Measurements from ENCODE around the gene PRMT2. TPM values are rescaled to one million over a fixed set of nuclear protein-coding genes. Genes with fewer than 3 reads are reported as not detected.

Gene PRMT2
- total and polyA plus RNA-seq, 2 donors from 2014 or later = 82.6 to 100 TPM

GRCh38 chr21:46605767-46606426 is 29.6 kb upstream of the PRMT2 start:
- H3K4me1 ChIP-seq (ENCODE audit: control insufficient read depth in 2 of 3, insufficient read depth in 2 of 3, low read depth in 1 of 3, low read length in 3 of 3) = no peaks in the 10 kb centered on the region
- intact Hi-C loops (cut with DNase I) = no loop called here
- no peaks in the 10 kb centered on the region for H3K36me3 ChIP-seq (ENCODE audit: control insufficient read depth in 2 of 3, insufficient read depth in 3 of 3, low read length in 3 of 3)
- no peak overlapping the region for H3K9ac ChIP-seq (ENCODE audit: low read length in 3 of 3)
- FAIRE-seq (no peak), DNase-seq (peak in 1 of 5 donors; percentile 78)
- H3K9me3 ChIP-seq (ENCODE audit: control insufficient read depth in 2 of 3, insufficient read depth in 1 of 3, low read length in 3 of 3) = peaks cover 0 to 6% (median 0%) of the 10 kb centered on the region in 3 donors
- no peak for TF ChIP-seq CTCF (IDR thresholded peaks at IDR 0.05; ENCODE audit: borderline replicate concordance, extremely low read depth, insufficient read depth)
- no peak overlapping the region for H3K27ac ChIP-seq (ENCODE audit: low read depth in 2 of 2, low read length in 2 of 2)
- no peak overlapping the region for H3K4me3 ChIP-seq (ENCODE audit: low read length in 3 of 3)
- no peaks in the 10 kb centered on the region for H3K27me3 ChIP-seq (ENCODE audit: control insufficient read depth, insufficient read depth, low read length)

- no peak overlapping the region for H3K4me3 ChIP-seq (ENCODE audit: low read length in 3 of 3)
- intact Hi-C loops (cut with DNase I) = no loop called here
- peaks cover 0 to 6% (median 0%) of the 10 kb centered on the region in 3 donors for H3K9me3 ChIP-seq (ENCODE audit: control insufficient read depth in 2 of 3, insufficient read depth in 1 of 3, low read length in 3 of 3)
- DNase-seq = peak in 1 of 5 donors; percentile 71
- no peaks in the 10 kb centered on the region for H3K36me3 ChIP-seq (ENCODE audit: control insufficient read depth in 2 of 3, insufficient read depth in 3 of 3, low read length in 3 of 3)
- H3K4me1 ChIP-seq (ENCODE audit: control insufficient read depth in 2 of 3, insufficient read depth in 2 of 3, low read depth in 1 of 3, low read length in 3 of 3) = no peaks in the 10 kb centered on the region
- no peaks in the 10 kb centered on the region for H3K27me3 ChIP-seq (ENCODE audit: control insufficient read depth, insufficient read depth, low read length)
- H3K9ac ChIP-seq (ENCODE audit: low read length in 3 of 3) = no peak overlapping the region
- FAIRE-seq = no peak
- no peak overlapping the region for H3K27ac ChIP-seq (ENCODE audit: low read depth in 2 of 2, low read length in 2 of 2)
- TF ChIP-seq CTCF (IDR thresholded peaks at IDR 0.05; ENCODE audit: borderline replicate concordance, extremely low read depth, insufficient read depth) = no peak
Observed at GRCh38 chr21:46606427-46606813, 29.1 kb upstream of the PRMT2 start.

- no peak overlapping the region for H3K4me3 ChIP-seq (ENCODE audit: low read length in 3 of 3)
- no peak for DNase-seq
- peaks cover 0 to 6% (median 0%) of the 10 kb centered on the region in 3 donors for H3K9me3 ChIP-seq (ENCODE audit: control insufficient read depth in 2 of 3, insufficient read depth in 1 of 3, low read length in 3 of 3)
- no peaks in the 10 kb centered on the region for H3K4me1 ChIP-seq (ENCODE audit: control insufficient read depth in 2 of 3, insufficient read depth in 2 of 3, low read depth in 1 of 3, low read length in 3 of 3)
- intact Hi-C loops (cut with DNase I) = no loop called here
- H3K27ac ChIP-seq (ENCODE audit: low read depth in 2 of 2, low read length in 2 of 2) = no peak overlapping the region
- H3K36me3 ChIP-seq (ENCODE audit: control insufficient read depth in 2 of 3, insufficient read depth in 3 of 3, low read length in 3 of 3) = no peaks in the 10 kb centered on the region
- no peak for TF ChIP-seq CTCF (IDR thresholded peaks at IDR 0.05; ENCODE audit: borderline replicate concordance, extremely low read depth, insufficient read depth)
- no peak for FAIRE-seq
- no peak overlapping the region for H3K9ac ChIP-seq (ENCODE audit: low read length in 3 of 3)
- no peaks in the 10 kb centered on the region for H3K27me3 ChIP-seq (ENCODE audit: control insufficient read depth, insufficient read depth, low read length)
Observed at GRCh38 chr21:46607636-46608035, 27.8 kb upstream of the PRMT2 start.
